Measurements from ENCODE around the gene ANKRD34A. TPM values are rescaled to one million over a fixed set of nuclear protein-coding genes. Genes with fewer than 3 reads are reported as not detected.
"Not testable (repeated sequence)": the region's sequence is repeated elsewhere in the genome, so short reads cannot be mapped to it uniquely, and the experiment has no call there.

The ANKRD34A gene
- total and polyA plus RNA-seq, 4 experiments from 2014 or later, result 0.60 to 2.1 (median 1.8) TPM; not detected in 1

GRCh38 chr1:145932522-145933009, 31.8 kb downstream of the ANKRD34A start:
- H3K27ac Mint-ChIP-seq, result peak overlapping the region; percentile 87 to 96 (median 93)
- not testable (repeated sequence) for H3K4me3 ChIP-seq (ENCODE audit: low read length in 2 of 2)

GRCh38 chr1:145927916-145928643, 36.3 kb downstream of the ANKRD34A start:
- ChIA-PET POLR2A (ENCODE audit: partially characterized antibody) (interaction anchor here (0.9 to 8.6 kb wide), 33 partner anchors 8 to 110 kb away, joined by 3 to 444 read pairs (median 8); partner anchors contain the start of genes ANKRD34A, ANKRD35, HJV and LIX1L), CTCF (ENCODE audit: partially characterized antibody) (interaction anchor here (0.7 to 3.9 kb wide), 21 partner anchors 9 to 109 kb away, joined by 3 to 30 read pairs (median 5); partner anchors contain the start of genes ANKRD34A, ANKRD35, LIX1L and NUDT17)
- Histone ChIP-seq H3K27me3 (ENCODE audit: insufficient read depth, low read length) (no peaks in the 10 kb centered on the region), H3K36me3 (ENCODE audit: insufficient read depth, low read length) (peaks cover 15% of the 10 kb centered on the region), H3K4me3 (ENCODE audit: low read length in 2 of 2) (peak overlapping the region; percentile 96 to 99), H3K4me1 (ENCODE audit: insufficient read depth, low read length) (peaks cover 38% of the 10 kb centered on the region), H3K9me3 (ENCODE audit: control insufficient read depth in 1 of 2, low read length in 2 of 2) (no peaks in the 10 kb centered on the region), H3K27ac (ENCODE audit: low read depth, low read length) (peak overlapping the region; percentile 96)
- DNase-seq, result no peak
- Mint-ChIP-seq H3K27me3 (no peaks in the 10 kb centered on the region), H3K4me3 (peak overlapping the region in 6 of 8 donors; percentile 20 to 83 (median 48)), H3K27ac (peak overlapping the region in 5 of 7 donors; percentile 35 to 94 (median 81)), H3K4me1 (peaks cover 18 to 33% (median 24%) of the 10 kb centered on the region in 4 donors), H3K36me3 (peaks cover 12 to 13% of the 10 kb centered on the region in 2 donors), H3K9me3 (no peaks in the 10 kb centered on the region)
- intact Hi-C loops (cut with micrococcal nuclease), result loop anchor here (1.0 kb wide), 4 partner anchors 10 to 109 kb away; partner anchors contain the start of genes ANKRD34A, PEX11B and POLR3GL

More at GRCh38 chr1:145932522-145933009, 31.8 kb downstream of the ANKRD34A start:
- Mint-ChIP-seq H3K4me3 (peak overlapping the region in 7 of 8 donors; percentile 56 to 79 (median 76)), H3K4me1 (peaks cover 19 to 43% (median 30%) of the 10 kb centered on the region in 4 donors), H3K36me3 (peaks cover 22 to 34% of the 10 kb centered on the region in 2 donors)
- intact Hi-C loops (cut with micrococcal nuclease); H3K27me3 ChIP-seq (ENCODE audit: insufficient read depth, low read length); H3K27me3 Mint-ChIP-seq; H3K9me3 Mint-ChIP-seq; H3K9me3 ChIP-seq (ENCODE audit: control insufficient read depth in 1 of 2, low read length in 2 of 2): not testable (repeated sequence)
- Histone ChIP-seq H3K36me3 (ENCODE audit: insufficient read depth, low read length) (peaks cover 17% of the 10 kb centered on the region), H3K4me1 (ENCODE audit: insufficient read depth, low read length) (peaks cover 34% of the 10 kb centered on the region), H3K27ac (ENCODE audit: low read depth, low read length) (peak overlapping the region; percentile 47)
- DNase-seq, result peak; percentile 39 to 66 (median 55)
- CTCF ChIA-PET (ENCODE audit: partially characterized antibody), result interaction anchor here (1.3 to 3.2 kb wide), 3 partner anchors 25 to 46 kb away, joined by 4 to 14 read pairs (median 5); partner anchors contain the start of gene LIX1L
- POLR2A ChIA-PET (ENCODE audit: partially characterized antibody), result interaction anchor here (1.0 to 8.6 kb wide), 5 partner anchors 14 to 87 kb away, joined by 3 to 444 read pairs (median 4); partner anchors contain the start of genes ANKRD34A, LIX1L, NUDT17 and PEX11B

- POLR2A ChIA-PET (ENCODE audit: partially characterized antibody), result interaction anchor here (0.5 to 8.6 kb wide), 35 partner anchors 9 to 123 kb away, joined by 3 to 444 read pairs (median 6); partner anchors contain the start of genes ANKRD34A, ANKRD35, HJV and LIX1L
- CTCF ChIA-PET (ENCODE audit: partially characterized antibody), result interaction anchor here (0.7 to 3.9 kb wide), 22 partner anchors 9 to 110 kb away, joined by 3 to 30 read pairs (median 5); partner anchors contain the start of genes ANKRD34A, ANKRD35, LIX1L and NUDT17
- Mint-ChIP-seq H3K9me3 (no peaks in the 10 kb centered on the region), H3K27me3 (no peaks in the 10 kb centered on the region), H3K27ac (peak within 1 kb of the TSS in 4 of 7 donors; percentile 72 to 94 (median 82)), H3K36me3 (peaks cover 8 to 12% of the 10 kb centered on the region in 2 donors), H3K4me1 (peaks cover 10 to 25% (median 17%) of the 10 kb centered on the region in 4 donors), H3K4me3 (peak within 1 kb of the TSS in 5 of 8 donors; percentile 20 to 69 (median 42))
- peaks cover 29% of the 10 kb centered on the region for H3K4me1 ChIP-seq (ENCODE audit: insufficient read depth, low read length)
- peak; percentile 94 to 98 (median 97) for DNase-seq
- H3K27me3 ChIP-seq (ENCODE audit: insufficient read depth, low read length), result no peaks in the 10 kb centered on the region
- intact Hi-C loops (cut with micrococcal nuclease), result loop anchor here (1.0 kb wide), 4 partner anchors 9 to 110 kb away; partner anchors contain the start of genes ANKRD34A, PEX11B and POLR3GL
- peak within 1 kb of the TSS; percentile 96 to 99 for H3K4me3 ChIP-seq (ENCODE audit: low read length in 2 of 2)
- H3K9me3 ChIP-seq (ENCODE audit: control insufficient read depth in 1 of 2, low read length in 2 of 2), result no peaks in the 10 kb centered on the region
- H3K36me3 ChIP-seq (ENCODE audit: insufficient read depth, low read length), result peaks cover 15% of the 10 kb centered on the region
- H3K27ac ChIP-seq (ENCODE audit: low read depth, low read length), result peak within 1 kb of the TSS; percentile 96
Observed at GRCh38 chr1:145927063-145927886, 37.1 kb downstream of the ANKRD34A start, which contains the start of gene RBM8A. TSS of gene RBM8A (minus strand) at chr1:145927484. CDS start at chr1:145927426, 58 bp downstream.

- Mint-ChIP-seq H3K27ac (no peak overlapping the region), H3K4me1 (peaks cover 7 to 20% (median 12%) of the 10 kb centered on the region in 4 donors), H3K36me3 (peaks cover 6 to 12% of the 10 kb centered on the region in 2 donors), H3K9me3 (no peaks in the 10 kb centered on the region), H3K4me3 (no peak overlapping the region), H3K27me3 (no peaks in the 10 kb centered on the region)
- H3K4me3 ChIP-seq (ENCODE audit: low read length in 2 of 2), result peak overlapping the region; percentile 96 to 99
- peak in 1 of 5 donors; percentile 50 for DNase-seq
- H3K27me3 ChIP-seq (ENCODE audit: insufficient read depth, low read length), result no peaks in the 10 kb centered on the region
- ChIA-PET CTCF (ENCODE audit: partially characterized antibody) (interaction anchor here (1.0 to 3.9 kb wide), 14 partner anchors 8 to 109 kb away, joined by 3 to 30 read pairs (median 6); partner anchors contain the start of genes ANKRD34A, LIX1L, NUDT17 and PEX11B), POLR2A (ENCODE audit: partially characterized antibody) (interaction anchor here (0.7 to 8.6 kb wide), 22 partner anchors 9 to 111 kb away, joined by 3 to 444 read pairs (median 11); partner anchors contain the start of genes ANKRD34A, ANKRD35, HJV and LIX1L)
- H3K4me1 ChIP-seq (ENCODE audit: insufficient read depth, low read length), result peaks cover 23% of the 10 kb centered on the region
- H3K36me3 ChIP-seq (ENCODE audit: insufficient read depth, low read length), result peaks cover 15% of the 10 kb centered on the region
- intact Hi-C loops (cut with micrococcal nuclease), result loop anchor here (1.0 kb wide), 4 partner anchors 8 to 111 kb away; partner anchors contain the start of genes ANKRD34A, PEX11B and POLR3GL
- H3K9me3 ChIP-seq (ENCODE audit: control insufficient read depth in 1 of 2, low read length in 2 of 2), result no peaks in the 10 kb centered on the region
- H3K27ac ChIP-seq (ENCODE audit: low read depth, low read length), result peak overlapping the region; percentile 96
Observed at GRCh38 chr1:145926686-145927062, 37.7 kb downstream of the ANKRD34A start.

- no peak overlapping the region for H3K4me3 ChIP-seq (ENCODE audit: low read length in 2 of 2)
- ChIA-PET POLR2A (ENCODE audit: partially characterized antibody) (interaction anchor here (1.6 to 1.9 kb wide), 2 partner anchors 36 to 77 kb away, joined by 4 to 12 read pairs; partner anchors contain the start of genes LIX1L and NUDT17), CTCF (ENCODE audit: partially characterized antibody) (interaction anchor here (1.4 kb wide), 1 partner anchor 77 kb away, joined by 4 read pairs; the partner anchor contains the start of gene NUDT17)
- H3K27ac ChIP-seq (ENCODE audit: low read depth, low read length), result no peak overlapping the region
- peaks cover 33% of the 10 kb centered on the region for H3K4me1 ChIP-seq (ENCODE audit: insufficient read depth, low read length)
- no peaks in the 10 kb centered on the region for H3K27me3 ChIP-seq (ENCODE audit: insufficient read depth, low read length)
- peaks cover 15% of the 10 kb centered on the region for H3K36me3 ChIP-seq (ENCODE audit: insufficient read depth, low read length)
- Mint-ChIP-seq H3K27ac (no peak overlapping the region), H3K27me3 (no peaks in the 10 kb centered on the region), H3K36me3 (peaks cover 12 to 15% of the 10 kb centered on the region in 2 donors), H3K9me3 (no peaks in the 10 kb centered on the region), H3K4me3 (no peak overlapping the region), H3K4me1 (peaks cover 15 to 35% (median 27%) of the 10 kb centered on the region in 4 donors)
- H3K9me3 ChIP-seq (ENCODE audit: control insufficient read depth in 1 of 2, low read length in 2 of 2), result no peaks in the 10 kb centered on the region
- intact Hi-C loops (cut with micrococcal nuclease), result no loop called here
- DNase-seq, result no peak
Observed at GRCh38 chr1:145922266-145922665, 42.1 kb downstream of the ANKRD34A start.

GRCh38 chr1:145920297-145920696, 44.1 kb downstream of the ANKRD34A start:
- peaks cover 11% of the 10 kb centered on the region for H3K36me3 ChIP-seq (ENCODE audit: insufficient read depth, low read length)
- H3K27ac ChIP-seq (ENCODE audit: low read depth, low read length); H3K4me3 ChIP-seq (ENCODE audit: low read length in 2 of 2); H3K9me3 Mint-ChIP-seq; H3K9me3 ChIP-seq (ENCODE audit: control insufficient read depth in 1 of 2, low read length in 2 of 2); H3K27me3 Mint-ChIP-seq; CTCF ChIA-PET (ENCODE audit: partially characterized antibody); DNase-seq; intact Hi-C loops (cut with micrococcal nuclease); H3K27me3 ChIP-seq (ENCODE audit: insufficient read depth, low read length): not testable (repeated sequence)
- Mint-ChIP-seq H3K4me3 (peak overlapping the region in 7 of 8 donors; percentile 60 to 96 (median 90)), H3K27ac (peak overlapping the region in 6 of 7 donors; percentile 14 to 96 (median 74)), H3K4me1 (peaks cover 20 to 45% (median 34%) of the 10 kb centered on the region in 4 donors), H3K36me3 (peaks cover 16 to 29% of the 10 kb centered on the region in 2 donors)
- POLR2A ChIA-PET (ENCODE audit: partially characterized antibody), result interaction anchor here (1.3 to 4.9 kb wide), 4 partner anchors 34 to 59 kb away, joined by 3 to 61 read pairs (median 30); partner anchors contain the start of genes ANKRD34A, LIX1L and POLR3GL
- H3K4me1 ChIP-seq (ENCODE audit: insufficient read depth, low read length), result peaks cover 28% of the 10 kb centered on the region
